HG03521 (cell line): ENCODE results near the gene LYRM9.
"Not testable (repeated sequence)": the region's sequence is repeated elsewhere in the genome, so short reads cannot be mapped to it uniquely, and the experiment has no call there.

Experiments
- ATAC-seq: cut with Tn5 transposase; IDR thresholded peaks from one replicate; pipeline ENCODE4 v1.9.1; 2021; ENCODE audit warnings: mild to moderate bottlenecking, moderate library complexity; ENCODE audit not compliant: unreplicated experiment

Gene LYRM9

DNA sequence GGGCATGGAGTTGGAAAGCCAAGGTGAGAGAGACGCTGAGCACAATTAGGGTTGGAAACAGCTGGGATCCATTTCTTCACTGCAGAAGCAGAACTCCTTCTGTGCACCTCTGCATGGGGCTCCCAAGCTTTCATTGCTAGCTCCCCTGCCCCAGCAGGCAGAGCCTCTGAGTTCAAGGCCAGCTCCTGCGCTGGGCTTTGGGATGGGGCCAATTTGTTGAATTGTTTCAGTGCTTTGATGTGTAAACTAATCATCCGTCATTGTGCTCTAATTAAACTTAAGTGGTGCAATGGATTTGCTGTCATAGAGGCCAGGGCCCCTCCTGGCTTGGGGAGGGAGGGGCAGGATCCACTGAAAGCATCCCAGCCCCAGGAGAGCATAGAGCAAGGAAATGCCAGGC lies 13.5 kb upstream of the LYRM9 start:
- no peak for ATAC-seq

DNA sequence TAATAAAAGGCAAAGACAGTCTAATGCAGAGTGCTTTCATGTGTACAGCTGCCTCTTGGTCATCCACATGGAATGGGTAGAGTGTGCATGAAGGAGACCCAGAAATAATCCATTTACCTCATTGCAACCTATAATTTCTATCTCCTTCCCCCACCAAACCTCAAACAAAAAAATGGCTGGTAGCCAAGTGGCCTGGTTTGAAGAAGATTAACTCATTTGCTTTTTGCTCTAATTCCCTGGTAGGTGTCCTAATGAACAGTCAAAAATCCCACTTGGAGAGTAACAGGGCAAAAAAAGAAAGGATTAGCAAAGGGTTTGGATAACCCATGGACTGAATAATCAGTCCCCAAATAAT lies 13.0 kb upstream of the LYRM9 start:
- ATAC-seq, result no peak

DNA sequence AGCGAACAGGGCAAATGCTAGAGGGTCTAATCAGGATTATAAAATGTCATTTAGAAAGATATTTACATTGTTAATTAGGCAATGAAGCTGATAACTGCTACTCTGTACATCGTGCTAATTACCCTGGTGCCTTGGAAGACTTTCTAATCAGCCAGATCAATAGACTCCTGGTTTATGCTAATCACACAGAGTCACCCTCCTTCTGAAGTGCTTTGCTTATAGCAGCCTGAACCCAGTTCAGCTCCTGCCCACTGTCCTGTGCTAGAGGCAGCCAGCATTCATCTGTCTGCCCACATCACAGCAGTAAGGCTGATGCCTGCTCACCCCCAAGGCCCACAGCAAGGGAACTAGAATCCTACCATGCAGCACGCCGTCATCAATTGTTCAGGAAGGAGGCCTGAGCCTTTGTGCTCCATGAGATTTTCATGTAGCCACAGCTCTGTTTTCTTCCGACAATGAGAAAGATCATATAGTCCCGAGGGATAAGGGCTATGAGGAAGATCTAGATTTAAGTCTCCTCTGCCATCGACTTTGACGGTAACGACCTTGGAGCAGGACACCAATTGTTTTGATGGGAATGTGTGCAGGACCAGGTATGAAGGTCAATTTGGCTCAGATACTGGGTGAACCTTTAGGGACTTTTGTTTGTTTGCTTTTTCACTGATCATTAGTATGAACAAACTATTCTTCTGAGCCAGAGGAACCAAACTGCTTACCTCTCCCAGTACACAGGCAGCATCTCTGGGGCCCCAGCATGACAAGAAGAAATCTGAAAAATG lies 12.5 kb upstream of the LYRM9 start:
- no peak for ATAC-seq

DNA sequence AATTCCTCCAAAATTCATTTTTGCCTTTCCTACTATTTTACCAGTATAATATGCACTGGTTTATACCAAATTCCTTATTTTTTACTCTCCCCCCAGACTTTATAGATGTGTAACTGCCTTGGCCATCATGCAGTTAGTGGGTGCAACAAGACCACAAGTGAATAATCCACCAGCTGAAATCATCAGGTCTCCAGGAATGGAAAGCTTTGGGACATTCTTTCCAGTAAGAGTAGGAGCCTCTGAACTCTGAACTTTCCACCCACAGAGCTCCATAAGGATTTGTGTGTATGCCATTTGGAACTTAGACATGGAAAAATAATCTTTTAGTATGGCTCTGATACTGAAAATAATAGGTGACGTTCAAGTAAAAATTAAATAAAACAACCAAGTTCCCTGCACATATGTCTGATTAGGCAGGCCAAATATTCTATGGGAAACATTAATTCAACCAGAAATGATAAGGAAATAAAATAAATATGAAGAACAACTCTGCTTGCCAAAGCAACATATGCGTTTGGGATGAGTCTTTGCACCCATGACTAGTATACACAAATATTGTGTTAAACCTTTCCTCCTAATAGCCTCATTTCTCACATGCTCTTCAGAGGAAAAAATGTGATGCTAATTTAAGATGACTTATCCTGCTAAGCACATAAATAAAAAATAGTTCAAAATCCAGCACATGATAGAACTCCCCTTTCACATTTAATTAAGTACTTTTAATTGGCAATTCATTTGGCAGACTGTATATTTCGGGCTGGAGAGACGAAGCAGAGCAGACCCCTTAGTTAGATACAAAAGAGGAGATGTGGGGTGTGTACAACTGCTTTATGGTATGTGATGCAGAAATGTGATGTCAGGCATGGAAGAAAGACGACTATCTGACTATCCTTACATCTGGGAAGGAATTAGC lies 11.6 kb upstream of the LYRM9 start:
- no peak for ATAC-seq

DNA sequence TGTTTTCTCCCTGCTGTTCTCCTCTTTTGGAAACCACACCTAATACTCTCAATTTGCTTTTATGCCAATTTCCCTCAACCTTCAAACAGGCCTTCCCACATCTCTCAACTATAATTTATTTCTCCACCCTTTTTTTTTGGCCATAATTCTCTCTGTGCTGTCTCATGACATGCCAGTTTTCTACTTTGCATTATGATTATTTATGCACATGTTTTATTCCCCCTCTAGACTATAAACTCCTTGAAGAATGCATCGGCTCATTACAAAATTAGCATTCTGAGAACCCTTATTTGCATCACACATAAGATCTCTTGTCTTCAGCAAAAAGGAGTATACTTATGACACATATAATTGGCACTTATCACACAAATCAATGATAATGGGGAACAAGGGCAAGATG lies 10.9 kb upstream of the LYRM9 start:
- no peak for ATAC-seq

DNA sequence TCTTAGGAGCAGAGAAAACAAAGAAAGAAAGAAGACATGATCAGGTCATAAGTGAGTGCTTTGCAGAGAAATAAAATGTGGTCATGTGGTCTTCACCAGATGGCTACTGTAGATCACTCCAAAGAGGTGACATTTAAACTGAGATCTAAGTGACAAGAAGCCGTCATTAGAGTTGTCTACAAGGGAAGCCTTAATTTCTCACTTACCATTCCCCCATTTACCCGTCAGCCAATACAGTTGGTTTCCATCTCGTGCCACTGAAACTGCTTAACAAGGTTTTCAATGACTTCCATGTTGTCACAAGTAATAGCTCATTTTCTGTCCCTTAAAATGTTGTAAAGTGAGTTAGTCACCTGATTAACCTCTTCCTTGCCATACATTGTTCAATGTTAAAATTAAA lies 6.4 kb upstream of the LYRM9 start:
- ATAC-seq, result no peak

DNA sequence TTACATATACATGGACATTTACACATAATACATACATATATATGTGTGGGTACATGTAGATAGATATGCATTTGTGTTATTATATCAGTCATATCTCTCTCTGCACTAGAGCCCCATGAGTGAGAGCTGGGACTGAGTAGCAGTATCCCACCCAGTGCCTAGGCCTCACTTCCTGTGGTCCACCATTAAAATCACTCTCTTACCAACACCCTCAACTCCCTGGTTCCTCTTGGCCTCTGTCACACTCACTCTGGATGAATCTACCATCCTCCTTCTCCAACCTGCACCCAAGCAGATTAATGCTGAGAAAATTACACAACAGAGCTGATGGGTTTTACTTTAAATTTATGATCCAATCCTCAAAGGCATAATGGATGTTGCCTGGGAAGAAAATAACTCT lies 4.9 kb upstream of the LYRM9 start:
- ATAC-seq, result no peak

DNA sequence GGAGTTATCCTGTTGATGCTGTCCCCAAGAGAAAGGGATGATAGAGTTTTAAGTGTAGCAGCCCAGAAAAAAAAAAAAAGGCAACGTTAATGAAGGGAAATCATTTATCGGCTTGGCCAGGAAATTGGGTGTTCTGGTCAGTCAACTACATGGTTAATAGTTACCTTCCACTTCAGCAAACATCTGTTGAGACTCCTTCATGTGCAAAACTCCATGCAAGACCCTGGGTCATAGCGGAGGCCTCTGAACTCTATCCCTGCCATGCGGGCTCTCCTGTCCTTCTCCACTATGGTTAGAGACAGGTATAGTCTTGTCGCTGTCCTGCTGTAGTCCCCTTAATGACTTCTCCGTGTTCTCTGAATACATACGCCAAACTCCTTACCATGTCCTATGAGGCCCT lies 3.5 kb upstream of the LYRM9 start:
- ATAC-seq, result no peak

DNA sequence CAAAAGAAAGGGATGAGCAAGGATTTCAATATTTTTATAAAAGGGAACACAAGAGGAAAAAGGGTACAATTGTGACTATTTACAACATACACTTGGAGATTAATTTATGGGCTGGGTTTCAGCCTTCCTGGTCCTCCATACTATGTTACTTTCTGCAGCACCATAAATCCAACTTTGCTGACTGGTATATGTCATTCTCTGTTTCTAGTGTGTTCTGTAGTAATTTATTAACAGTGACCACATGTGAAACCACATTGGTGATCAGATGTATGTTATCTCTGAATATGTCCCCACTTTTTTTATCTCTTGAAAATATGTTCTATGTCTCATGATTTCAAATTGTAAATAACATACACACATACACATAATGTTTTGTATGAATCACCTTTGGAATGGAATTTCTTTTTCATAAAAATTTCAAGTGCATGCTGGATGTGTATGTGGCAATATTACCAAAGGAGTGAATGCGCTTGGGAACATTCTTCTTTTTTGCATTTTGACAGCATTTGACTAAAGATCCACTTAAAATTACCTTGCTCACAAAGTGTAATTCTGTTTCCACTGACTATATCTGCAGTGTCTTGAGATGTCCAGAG lies 2.9 kb upstream of the LYRM9 start:
- ATAC-seq, result no peak

DNA sequence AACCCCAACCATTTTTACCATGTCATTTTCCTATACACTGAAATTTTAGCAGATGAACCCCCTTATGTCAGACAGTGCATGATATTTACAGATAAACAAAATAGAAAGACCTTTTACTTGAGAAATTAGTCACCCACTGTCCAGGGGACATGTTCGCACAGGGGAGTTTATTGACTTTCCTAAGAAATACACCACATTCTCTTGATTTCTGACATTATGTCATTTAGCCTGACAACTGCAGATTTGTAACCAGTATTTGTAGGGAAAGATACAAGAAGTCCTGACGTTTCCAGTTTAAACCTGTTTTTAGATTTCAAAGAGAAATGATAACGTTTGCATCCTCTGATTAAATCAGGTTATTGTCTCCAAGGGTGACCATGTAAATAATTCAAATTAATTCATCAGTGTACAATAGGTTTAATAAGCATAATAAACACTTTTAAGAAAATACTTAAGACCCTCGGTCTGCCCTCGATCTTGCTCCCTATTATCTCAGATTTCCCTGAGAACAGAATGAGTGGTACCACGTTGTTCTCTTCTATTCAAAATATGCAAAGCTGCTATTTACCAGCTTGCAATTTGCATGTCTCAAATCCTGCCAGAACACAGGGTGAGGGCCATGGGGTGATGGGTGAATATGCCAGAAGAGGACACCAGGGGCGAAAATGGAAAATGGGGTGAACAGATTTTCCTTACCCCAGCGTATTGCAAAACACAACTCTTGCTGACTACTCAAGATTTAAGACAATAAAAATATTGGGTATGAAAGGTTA lies 2.1 kb upstream of the LYRM9 start:
- ATAC-seq, result no peak

DNA sequence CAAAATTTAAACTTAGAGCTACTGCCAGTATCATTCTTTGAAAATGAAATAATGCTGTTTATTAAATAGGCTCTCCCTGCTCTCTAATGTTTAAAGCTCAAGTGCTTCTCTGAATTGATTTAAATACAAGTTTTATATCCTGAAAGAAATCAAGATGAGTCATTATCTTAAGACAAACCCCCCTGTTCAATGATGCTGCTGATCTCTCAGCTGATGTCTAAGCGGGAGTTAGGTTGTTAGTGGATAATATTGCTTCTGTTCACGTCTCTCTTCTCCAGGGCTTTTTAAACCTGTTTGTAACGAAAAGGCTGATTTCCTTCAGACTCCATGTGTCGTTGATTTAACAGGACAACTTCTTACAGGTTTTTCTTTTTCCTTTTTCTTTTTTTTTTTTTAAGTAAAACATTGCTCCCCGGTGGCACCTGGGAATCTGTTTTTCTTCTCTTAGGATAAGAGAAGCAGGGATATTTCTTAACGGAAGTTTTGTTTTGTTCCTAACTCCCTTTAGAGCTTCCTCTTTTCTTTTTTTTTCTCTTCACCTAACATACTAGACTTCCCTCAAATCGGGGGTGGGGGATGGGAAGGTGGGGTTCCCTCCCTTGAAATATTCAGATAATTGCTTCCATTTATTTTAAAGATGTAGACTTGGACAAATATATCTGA lies 807 bp upstream of the LYRM9 start:
- no peak for ATAC-seq

DNA sequence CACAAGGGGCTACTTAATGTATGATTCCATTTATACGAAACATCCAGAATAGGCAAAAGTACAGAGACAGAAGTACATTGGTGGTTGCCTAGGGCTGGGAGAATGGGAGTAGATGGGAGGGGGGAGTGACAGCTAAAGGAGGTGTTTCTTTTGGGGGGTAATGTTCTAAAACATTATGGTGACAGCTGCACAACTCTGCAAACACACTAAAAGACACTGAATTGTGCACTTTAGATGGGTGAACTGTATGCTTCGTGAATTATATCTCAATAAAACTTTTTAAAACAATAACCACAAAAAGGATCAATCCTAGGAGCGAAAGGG lies 661 bp downstream of the LYRM9 start:
- no peak for ATAC-seq

DNA sequence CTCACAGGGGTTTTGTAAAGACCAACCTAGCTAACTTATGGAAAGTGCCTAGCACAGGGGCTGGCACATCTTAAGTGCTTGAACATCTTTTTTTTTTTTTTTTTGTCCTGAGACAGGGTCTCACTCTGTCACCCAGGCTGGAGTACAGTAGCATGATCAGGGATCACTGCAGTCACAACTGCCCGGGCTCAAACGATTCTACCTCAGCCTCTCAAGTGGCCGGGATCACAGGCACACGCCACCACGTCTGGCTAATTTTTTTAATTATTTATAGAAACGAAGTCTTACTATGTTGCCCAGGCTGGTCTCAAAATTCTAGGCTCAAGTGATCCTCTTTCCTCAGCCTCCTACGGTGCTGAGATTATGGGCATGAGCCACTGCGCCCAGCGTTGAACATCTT lies 1.3 kb downstream of the LYRM9 start:
- no peak for ATAC-seq

DNA sequence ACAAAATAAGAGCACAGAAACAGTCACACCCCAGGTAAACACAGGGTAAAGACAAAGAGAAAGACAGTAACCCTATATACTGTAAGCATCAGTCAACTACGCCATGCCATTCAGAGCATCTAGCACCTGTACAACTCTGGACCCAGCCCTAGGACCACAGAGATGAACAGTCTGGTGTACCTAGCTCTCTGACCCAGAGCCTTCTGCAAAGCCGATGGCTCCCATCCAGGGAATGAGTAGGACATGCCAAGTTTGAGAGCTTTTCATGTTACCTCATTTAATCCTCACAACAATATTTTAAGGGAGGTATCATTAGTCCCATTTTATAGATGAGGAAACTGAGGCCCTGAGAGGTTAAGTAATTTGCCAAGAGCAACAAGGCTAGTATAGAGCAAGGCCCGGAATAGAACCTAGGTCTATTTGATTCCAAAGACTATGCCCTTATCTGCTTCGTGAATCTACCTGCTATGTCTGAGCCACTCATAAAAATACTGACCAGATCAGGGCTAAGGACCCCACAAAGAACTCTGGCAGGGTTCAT lies 3.4 kb downstream of the LYRM9 start:
- no peak for ATAC-seq

DNA sequence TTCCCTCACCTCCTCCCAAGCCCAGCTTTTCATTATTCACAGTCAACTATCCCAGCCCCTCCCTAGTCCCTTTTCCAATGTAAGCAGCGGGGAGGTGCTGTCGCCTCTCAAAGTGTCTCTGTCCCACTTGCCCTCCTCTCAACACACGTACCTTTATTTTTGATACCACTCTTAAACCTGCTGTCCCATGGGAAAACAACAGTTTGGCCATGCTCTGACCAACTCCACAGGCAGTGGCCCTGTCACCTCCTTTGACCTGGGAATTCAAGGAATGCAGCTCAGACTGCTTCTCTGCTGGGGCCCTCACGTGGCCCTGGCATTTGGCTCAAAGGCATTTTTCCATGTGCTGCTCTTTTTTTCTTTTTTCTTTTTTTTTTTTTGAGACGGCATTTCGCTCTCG lies 4.2 kb downstream of the LYRM9 start:
- ATAC-seq, result no peak

DNA sequence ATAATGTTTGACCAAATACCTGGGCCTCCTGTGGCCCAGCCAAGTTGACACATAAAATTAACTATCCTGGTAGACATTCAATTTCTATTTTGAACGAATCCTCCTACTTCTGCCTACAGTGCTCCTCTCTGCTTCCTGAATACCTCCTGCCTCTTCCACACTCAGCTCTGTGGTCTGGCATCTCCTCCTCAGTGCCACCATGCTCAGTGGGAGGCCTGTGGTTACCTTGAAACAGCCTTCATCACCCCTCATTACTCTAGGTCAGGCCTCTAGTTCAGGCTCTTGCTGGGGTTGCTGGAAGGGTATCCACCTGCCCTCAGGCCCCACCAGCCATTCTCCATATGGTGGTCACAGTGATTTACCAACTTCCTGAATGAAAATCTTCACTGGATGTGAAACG lies 5.1 kb downstream of the LYRM9 start:
- ATAC-seq, result no peak

DNA sequence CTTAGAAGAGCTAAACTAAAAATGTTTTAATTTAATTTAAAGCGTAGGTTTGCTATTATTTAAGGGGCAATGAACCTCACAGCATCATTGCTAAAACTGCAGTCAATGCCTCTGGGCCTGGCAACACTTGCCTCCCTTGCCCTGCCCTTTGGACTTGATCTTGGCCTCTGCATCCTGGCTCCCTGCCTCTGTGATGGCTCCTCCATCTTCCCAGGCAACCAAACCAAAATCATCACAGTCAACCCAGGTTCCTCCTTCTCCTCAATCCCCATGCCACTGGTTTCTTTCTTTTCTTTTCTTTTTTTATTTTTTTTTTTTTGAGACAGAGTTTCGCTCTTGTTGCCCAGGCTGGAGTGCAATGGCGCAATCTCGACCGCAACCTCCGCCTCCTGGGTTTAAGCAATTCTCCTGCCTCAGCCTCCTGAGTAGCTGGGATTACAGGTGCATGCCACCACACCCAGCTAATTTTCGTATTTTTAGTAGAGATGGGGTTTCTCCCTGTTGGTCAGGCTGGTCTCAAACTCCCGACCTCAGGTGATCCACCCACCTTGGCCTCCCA lies 6.7 kb downstream of the LYRM9 start:
- not testable (repeated sequence) for ATAC-seq

DNA sequence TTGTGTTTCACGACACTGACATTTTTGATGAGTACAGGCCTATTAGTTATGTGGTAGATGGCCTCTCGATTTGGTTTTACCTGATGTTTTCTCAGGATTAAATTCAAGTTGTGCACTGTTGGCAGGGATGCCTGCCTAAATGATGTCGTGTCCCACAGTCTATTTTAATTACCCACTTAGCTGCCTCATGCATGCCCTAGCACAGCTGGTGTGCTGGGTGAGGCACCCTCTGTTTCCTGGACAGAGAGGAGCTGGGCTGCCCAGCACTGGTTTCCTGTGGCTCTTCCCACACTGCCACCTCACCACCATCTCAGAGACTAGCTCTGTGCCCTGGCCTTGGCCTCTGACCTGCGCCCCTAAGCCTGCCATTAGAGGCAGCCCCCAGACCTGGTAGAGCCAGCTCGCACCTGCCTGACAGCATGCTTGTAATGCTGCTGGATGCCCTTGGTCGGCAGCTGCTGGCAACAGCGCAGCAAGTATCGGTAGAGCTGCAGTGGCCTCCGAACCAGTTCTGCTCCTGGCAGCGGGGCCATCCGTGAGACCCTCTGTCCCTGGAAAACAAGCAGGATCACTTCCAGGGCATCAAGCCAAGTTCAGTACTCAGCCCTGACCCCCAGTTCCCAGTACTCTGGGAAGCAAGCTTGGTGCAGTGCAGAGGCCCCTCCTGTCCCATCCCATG lies 10.9 kb downstream of the LYRM9 start:
- no peak for ATAC-seq

DNA sequence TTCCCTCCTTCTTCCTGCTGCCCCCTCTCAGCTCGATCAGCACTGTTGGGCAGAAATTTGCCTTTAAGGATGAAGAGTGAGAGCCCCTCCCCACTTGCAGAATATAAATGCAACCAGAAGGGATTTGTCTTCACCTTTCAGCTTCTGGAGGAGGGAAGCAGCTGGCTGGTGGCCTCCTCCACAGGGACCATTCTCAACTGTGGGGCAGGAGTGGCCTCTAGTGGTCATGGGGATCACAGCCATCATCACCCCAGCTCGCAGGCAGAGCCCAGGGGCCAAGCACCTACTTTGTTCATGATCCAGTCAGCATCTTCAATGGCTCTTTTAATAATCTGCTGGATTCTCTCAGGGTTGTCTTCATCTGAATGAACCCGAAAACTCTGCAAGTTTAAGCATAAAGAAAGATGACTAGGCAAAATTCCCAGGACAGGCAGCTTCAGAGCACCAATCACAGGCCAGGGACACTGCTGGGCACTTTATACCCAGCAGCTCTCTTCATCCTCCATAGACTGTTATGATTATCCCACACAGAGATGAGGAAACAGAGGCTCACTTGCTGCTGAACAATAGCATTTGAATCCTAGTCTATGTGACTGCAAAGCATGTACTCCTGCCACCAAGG lies 13.1 kb downstream of the LYRM9 start:
- no peak for ATAC-seq
